8988T (cell line): ENCODE results near the gene CPNE2.
"Not testable (repeated sequence)": the region's sequence is repeated elsewhere in the genome, so short reads cannot be mapped to it uniquely, and the experiment has no call there.

ENCODE experiments used
- DNase-seq: peaks from one replicate; pipeline ENCODE4 v3.0.0; 2011

CPNE2 gene

DNA sequence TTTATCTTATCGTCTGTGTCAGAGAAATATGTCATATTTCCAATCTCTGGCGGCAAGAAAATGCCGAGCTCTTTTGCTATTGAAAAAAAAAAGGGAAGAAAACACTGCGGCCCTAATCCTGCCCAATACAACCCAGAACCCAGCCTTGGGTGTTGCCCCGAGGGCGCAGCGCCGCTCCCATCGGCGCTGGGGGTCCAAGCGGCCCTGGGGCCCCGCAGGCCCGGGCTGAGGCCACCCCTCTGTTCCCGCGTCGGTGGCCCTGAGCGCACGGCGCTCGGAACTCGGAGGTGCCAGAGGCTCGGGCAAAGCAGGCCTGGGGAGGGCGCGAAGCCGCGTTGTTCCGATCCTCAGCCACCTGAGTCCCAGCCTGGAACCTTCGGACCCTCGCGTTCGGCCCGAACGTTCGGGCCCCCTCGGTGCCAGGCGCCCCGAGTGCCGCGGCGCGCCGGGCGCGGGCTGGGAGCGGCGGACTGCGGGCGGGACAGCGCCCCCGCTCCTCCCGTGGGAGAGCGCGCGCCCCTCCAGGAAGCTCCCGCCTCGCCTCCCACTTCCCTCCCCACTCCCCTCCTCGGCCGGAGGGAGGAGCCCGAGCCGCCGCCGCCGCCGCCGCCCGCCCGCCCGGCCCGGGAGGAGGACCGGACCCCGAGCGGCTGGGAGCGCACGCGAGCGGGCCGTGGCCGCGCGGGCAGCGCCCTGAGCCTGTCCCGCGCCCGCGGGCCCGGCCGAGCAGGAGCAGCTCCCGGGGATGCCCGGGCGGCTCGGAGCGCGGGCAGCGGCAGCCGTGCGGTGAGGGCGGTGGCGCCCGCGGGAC is at the start of gene CPNE2:
Gene CPNE2, plus strand, starts transcription at position 609 of the 811 bp plus-strand sequence. CDS start 18,160 bp downstream, outside the sequence.
- peak; percentile 97 for DNase-seq

GRCh38 chr16:57043248-57043647 is 49.1 kb upstream of the CPNE2 start:
- no peak for DNase-seq

- DNase-seq: no peak
These were observed 47.3 kb upstream of the CPNE2 start for GRCh38 chr16:57044931-57045693.

DNA sequence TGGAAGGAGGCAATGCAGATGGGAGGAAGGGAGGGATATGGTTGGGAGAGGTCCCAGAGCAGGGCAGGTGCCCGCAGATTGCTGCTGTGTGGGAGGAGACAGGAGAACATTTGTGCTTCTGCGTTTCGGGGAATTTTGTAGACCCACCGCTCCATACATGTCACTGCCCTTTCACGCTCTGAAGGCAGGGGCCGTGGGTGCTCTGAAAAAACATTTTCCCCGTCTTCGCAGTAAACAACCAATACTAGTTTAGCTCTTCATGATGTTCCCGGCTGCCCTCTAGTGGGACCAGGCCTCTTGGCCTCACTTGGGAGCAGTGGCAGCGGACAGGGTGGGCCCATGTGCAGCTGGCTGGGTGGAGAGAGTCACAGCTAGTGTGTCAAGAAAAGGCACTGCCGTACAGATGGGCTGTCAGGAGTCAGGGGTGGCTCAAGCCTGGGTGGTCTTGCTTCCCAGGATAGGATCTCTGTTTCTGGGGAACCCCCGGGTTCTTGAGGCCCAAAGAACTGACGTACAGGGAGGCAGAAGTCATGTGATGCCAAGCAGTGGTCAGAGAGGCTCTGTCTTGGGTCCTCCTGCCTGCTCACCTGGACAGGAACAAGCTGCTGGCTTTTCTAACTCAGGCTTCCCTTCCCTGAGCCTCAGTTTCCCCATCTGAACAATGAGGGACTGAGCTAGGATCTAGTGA is 46.5 kb upstream of the CPNE2 start:
- peak; percentile 97 for DNase-seq

DNA sequence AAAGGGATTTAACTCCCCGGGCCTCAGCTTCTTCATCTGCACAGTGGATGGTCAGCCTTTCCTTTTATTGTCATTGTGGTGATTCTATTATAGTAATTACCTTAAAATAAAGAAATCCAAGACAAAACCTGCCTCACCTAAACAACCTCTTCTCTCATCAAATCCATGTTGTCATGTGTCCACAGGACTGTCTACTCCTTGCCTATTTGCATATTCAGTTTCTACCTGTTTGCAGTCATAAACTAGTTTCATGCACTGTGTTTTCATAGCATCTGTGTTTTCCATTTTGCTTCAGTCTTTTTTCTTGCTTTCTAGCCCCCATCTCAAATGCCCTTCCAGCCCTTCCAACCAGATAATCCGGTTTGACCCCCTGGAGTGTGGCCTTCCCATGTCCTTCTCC is 44.3 kb upstream of the CPNE2 start:
- DNase-seq: no peak

DNA sequence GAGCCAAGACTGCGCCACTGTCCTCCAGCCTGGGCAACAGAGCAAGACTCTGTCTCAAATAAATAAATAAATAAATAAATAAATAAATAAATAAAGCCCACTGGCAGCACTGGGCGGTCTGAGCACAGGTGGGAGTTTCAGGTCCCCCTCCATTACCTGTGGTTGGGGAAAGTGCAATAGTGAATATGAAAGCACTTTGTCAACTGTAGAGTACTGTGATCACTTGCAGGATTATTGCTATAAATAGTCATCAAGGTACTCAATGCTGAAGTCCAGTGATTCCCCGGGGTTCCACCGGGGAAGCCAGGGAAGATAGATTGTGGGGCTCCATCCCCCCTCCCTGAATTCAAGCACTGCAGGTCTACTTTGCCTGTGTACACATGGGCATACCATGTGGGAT is 42.7 kb upstream of the CPNE2 start:
- DNase-seq: no peak

DNA sequence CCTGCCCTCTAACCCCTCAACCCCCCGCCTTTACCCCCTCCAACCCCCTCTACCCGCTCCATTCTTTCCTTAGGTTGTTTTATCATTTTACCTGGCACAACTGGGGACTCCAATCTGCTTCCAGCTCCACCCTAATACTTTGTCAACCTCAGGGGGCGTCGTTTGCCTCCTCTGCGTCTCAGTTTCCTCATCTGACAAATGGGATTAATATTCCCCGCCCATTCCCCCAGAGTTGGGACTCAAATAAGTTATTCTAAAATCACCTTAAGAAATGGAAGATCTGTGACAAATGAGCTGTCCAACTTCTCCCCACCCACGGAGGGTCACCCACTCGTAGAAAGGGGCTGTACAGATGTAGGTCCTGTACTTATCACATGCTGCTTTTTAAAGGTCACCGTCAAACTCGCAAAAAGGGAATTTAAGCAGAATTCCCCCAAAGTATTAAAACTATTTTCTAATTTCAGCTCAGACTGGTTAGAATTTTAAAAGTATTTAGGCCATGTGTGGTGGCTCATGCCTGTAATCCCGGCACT is 40.6 kb upstream of the CPNE2 start:
- no peak for DNase-seq

GRCh38 chr16:57053206-57053605 is 39.2 kb upstream of the CPNE2 start:
- DNase-seq: no peak

DNA sequence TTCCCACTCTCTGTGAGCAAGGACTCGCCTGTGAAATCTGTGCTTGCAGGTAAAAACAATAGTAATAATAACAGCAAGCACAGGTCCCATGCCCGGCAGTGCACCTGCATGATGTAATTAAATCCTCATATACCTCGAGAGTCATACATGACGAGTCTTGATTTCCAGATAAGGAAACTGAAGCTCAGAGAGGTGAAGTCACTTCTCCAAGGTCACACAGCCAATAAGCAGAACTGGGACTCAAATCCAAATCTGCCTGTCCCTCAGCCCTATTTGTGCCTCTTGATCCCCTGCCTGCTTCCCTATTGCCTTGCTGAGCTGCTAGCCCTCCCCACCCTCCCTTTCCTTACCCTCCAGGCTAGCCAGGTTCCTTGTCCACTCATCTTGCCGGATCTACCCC is 38.0 kb upstream of the CPNE2 start:
- DNase-seq: no peak

DNA sequence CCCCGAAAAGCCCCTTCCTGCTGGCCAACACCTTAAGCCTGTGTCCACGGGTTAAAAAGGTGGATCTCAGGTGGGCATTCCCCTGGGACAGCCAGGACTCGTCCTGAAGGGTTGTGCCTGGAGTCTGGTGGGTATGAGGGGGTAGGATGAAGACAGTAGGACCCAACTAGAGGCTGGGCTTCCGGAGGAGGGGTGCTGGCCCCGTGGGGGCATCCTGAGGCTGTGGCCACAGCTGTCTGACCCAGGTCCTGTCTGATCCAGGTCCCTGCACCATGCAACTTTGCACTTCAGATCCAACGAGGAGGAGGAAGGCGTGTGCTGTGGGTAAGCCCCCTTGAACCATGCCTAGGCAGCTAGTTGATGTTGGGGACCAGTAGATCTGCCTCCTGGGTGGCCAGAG is 37.6 kb upstream of the CPNE2 start:
- DNase-seq: no peak

GRCh38 chr16:57055671-57056070 is 36.7 kb upstream of the CPNE2 start:
- DNase-seq: no peak

- no peak for DNase-seq
These were observed 34.0 kb upstream of the CPNE2 start for GRCh38 chr16:57058291-57058861.

DNA sequence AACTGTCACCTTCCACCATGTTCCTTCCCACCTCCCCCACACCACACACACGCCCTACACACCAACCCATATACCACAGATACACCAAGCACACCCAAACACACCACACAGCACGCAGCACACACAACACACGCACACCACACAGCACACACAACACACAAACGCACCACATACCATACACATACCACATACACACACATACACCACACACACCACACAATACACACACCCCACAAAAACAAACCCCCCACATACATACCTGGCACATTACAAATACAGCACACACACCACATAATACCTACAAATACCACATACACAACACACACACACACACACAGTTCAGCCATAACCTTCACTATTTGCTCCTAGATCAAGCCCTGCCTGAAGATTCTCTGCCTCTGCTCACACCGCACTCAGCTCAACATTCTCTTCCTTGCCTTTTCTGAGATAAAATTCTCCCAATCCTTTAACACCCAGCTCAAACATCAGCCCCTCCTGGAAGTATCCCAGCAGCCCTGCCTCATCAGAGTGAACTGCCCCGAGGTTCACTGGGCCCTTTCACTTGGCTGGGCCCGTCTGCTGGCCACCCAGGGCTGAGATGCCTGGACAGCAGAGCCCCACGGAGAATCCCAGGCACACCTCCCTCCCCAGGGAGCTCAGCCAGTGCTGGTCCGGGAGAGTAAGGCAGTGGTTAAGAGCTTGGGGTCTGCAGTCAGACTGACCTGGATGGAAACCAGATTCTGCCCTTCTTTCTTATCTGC is 31.9 kb upstream of the CPNE2 start:
- DNase-seq: no peak

DNA sequence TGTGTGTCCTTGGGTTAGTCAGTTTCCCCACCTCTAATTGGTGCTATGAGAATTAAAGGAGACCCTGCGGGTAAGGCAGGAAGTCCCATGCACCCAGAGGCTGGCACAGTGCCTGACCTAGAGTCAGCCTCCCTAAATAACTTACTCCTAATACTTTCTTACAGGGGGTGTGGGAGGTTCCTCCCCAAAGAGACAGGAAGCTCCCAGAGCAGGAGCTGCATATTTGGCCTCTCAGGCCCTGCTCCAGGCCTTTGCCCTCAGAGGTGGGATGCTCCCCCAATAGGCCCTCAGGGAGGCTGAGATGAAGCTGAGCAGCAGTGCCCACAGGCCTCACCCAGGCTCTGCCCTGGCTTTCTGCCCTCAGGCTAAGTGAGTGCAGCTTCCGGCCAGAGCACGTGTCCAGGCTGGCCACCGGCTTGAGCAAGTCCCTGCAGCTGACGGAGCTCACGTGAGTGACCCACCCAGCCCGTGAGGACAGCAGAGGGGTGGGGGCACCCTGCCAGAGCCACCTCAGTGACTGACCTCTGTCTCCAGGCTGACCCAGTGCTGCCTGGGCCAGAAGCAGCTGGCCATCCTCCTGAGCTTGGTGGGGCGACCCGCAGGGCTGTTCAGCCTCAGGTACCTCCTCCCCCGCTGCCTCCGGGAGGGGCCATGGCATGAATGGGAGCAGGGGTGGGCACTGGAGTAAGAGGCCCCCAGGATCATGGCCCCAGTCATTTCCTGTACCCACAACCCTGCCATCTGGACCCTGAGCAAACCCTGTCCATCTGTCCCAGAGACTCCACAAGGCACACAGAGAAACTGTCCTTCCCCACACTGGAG is 31.1 kb upstream of the CPNE2 start:
- DNase-seq: no peak

DNA sequence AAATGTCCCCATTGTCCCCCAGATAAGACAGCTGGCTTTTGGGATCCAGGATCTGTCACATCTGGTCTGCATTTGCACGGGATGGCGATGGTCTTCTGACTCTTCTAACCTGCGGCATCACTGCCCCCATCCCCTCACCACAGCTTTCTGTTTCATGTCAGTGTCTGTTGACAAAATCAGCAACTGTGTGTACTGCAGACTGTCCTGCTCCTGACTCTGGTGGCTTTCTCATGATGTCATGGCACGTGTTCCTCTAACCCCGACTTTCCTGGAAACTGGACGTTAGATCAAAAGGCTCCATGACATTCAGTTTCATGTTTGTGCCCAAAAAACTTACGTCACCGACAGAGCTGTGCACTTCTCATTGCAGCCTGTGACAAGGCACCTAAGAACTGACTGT is 30.1 kb upstream of the CPNE2 start:
- DNase-seq: no peak

GRCh38 chr16:57063189-57063588 is 29.2 kb upstream of the CPNE2 start:
- not testable (repeated sequence) for DNase-seq

GRCh38 chr16:57064995-57065394 is 27.4 kb upstream of the CPNE2 start:
- DNase-seq: no peak

DNA sequence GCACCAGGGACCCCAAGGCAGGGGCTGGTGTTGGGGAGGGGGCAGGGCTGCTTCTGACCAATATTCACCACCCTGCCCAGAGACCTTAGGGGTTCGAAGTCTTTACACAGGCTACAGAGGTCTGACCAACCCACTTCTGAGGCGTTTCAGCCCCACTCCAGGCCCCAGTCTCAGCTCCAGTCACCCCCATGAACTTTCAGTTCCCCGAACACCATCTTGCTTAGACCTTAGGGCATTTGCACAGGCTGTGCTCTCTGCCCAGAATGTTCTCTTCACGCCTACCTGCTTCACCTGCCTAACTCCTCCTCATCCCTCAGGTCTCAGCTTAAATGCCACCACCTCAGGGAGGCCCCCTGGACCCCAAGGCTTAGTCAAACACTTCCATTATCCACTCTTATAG is 25.8 kb upstream of the CPNE2 start:
- no peak for DNase-seq

- no peak for DNase-seq
These were observed 25.0 kb upstream of the CPNE2 start for GRCh38 chr16:57067347-57067746.

DNA sequence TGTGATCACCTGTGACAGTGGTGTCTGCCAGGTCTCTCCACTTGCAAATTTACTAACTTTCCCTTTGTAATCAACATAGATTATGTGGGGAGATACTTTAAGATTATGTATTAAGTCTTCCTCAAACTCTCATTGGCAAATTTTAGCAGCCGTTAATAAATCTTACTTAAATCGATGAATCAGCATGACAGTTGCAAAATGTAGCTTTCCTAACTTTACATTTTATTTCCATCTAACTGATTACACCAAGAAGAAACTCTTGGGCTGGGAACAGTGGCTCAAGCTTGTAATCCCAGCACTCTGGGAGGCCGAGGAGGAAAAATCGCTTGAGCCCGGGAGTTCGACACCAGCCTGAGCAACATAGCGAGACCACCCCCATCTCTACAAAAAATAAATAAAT is 23.3 kb upstream of the CPNE2 start:
- no peak for DNase-seq

GRCh38 chr16:57069635-57070370 is 22.6 kb upstream of the CPNE2 start:
- no peak for DNase-seq
